Activated B cell treated with CpG ODN at 0.5 μM for 24 hours (primary cell): ENCODE measurements around the gene CHRM2. TPM values are rescaled to one million over a fixed set of nuclear protein-coding genes. Genes with fewer than 3 reads are reported as not detected.

Experiments
- ATAC-seq: fragments of 200-7000 bp; cut with Tn5 transposase; one replicate; pipeline ENCODE4 v1.10.0; 2021; ENCODE audit warnings: low read depth, mild to moderate bottlenecking, moderate library complexity
- CTCF ChIA-PET: fragments of 350-600 bp; sonication (Branson Sonifier 250); formaldehyde crosslinking; loops from one replicate; lab custom pipeline; 2021; ENCODE audit warnings: antibody characterized with exemption; lab: Charles Lee
- POLR2A ChIA-PET: fragments of 350-600 bp; sonication (Branson Sonifier 250); formaldehyde crosslinking; loops from one replicate; lab custom pipeline; 2021; ENCODE audit warnings: antibody characterized with exemption; lab: Charles Lee
- DNase-seq: peaks from one replicate; pipeline ENCODE4 v3.0.0; 2022
- H3K27ac Mint-ChIP-seq: one replicate; pipeline ENCODE4 v1.8.0; 2020; ENCODE audit warnings: mixed read lengths
- H3K27me3 Mint-ChIP-seq: one replicate; pipeline ENCODE4 v1.8.0; 2021; ENCODE audit warnings: mixed read lengths
- H3K36me3 Mint-ChIP-seq: one replicate; pipeline ENCODE4 v1.8.0; 2021; ENCODE audit warnings: low read depth, mixed read lengths
- H3K4me1 Mint-ChIP-seq: one replicate; pipeline ENCODE4 v1.8.0; 2021; ENCODE audit warnings: mixed read lengths
- H3K4me3 Mint-ChIP-seq: one replicate; pipeline ENCODE4 v1.8.0; 2020; ENCODE audit warnings: mild to moderate bottlenecking, mixed read lengths
- H3K9me3 Mint-ChIP-seq: one replicate; pipeline ENCODE4 v1.8.0; 2020; ENCODE audit warnings: mixed read lengths
- intact Hi-C: fragments of 100-400 bp; cut with micrococcal nuclease; formaldehyde crosslinking; loops from one replicate; pipeline ENCODE4 v1.15.1; 2024
- total RNA-seq: library from RNA; stranded (reverse); gene quantifications from 2 replicates; pipeline ENCODE4 v1.2.3, GENCODE V29; 2022
- TF ChIP-seq, protein P1 (sequence below): fragments of 200-600 bp; IDR thresholded peaks from one replicate; pipeline ENCODE4 v1.8.0; 2022; ENCODE audit warnings: antibody characterized with exemption, mild to moderate bottlenecking

The CHRM2 gene
- total RNA-seq, 1 donor from 2014 or later = not detected

GRCh38 chr7:136940917-136941316, 72.5 kb downstream of the CHRM2 start:
- Mint-ChIP-seq H3K27me3 (no peaks in the 10 kb centered on the region), H3K36me3 (no peaks in the 10 kb centered on the region), H3K4me3 (no peak overlapping the region), H3K9me3 (peaks cover 3% of the 10 kb centered on the region), H3K4me1 (no peaks in the 10 kb centered on the region), H3K27ac (no peak overlapping the region)
- no peak for ATAC-seq
- POLR2A ChIA-PET = no interaction called here
- DNase-seq = no peak
- intact Hi-C loops = no loop called here
- CTCF ChIA-PET = no interaction called here
- TF ChIP-seq, protein P1, sequence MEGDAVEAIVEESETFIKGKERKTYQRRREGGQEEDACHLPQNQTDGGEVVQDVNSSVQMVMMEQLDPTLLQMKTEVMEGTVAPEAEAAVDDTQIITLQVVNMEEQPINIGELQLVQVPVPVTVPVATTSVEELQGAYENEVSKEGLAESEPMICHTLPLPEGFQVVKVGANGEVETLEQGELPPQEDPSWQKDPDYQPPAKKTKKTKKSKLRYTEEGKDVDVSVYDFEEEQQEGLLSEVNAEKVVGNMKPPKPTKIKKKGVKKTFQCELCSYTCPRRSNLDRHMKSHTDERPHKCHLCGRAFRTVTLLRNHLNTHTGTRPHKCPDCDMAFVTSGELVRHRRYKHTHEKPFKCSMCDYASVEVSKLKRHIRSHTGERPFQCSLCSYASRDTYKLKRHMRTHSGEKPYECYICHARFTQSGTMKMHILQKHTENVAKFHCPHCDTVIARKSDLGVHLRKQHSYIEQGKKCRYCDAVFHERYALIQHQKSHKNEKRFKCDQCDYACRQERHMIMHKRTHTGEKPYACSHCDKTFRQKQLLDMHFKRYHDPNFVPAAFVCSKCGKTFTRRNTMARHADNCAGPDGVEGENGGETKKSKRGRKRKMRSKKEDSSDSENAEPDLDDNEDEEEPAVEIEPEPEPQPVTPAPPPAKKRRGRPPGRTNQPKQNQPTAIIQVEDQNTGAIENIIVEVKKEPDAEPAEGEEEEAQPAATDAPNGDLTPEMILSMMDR = no peak

GRCh38 chr7:136941816-136942215, 73.4 kb downstream of the CHRM2 start:
- intact Hi-C loops = no loop called here
- POLR2A ChIA-PET = no interaction called here
- ATAC-seq (no peak), DNase-seq (no peak)
- Mint-ChIP-seq H3K4me1 (no peaks in the 10 kb centered on the region), H3K27ac (no peak overlapping the region), H3K27me3 (no peaks in the 10 kb centered on the region), H3K9me3 (peaks cover 3% of the 10 kb centered on the region), H3K4me3 (no peak overlapping the region), H3K36me3 (no peaks in the 10 kb centered on the region)
- TF ChIP-seq, protein P1 = no peak
- CTCF ChIA-PET = no interaction called here

GRCh38 chr7:136942401-136942800, 73.9 kb downstream of the CHRM2 start:
- ATAC-seq (no peak), DNase-seq (no peak)
- POLR2A ChIA-PET = no interaction called here
- Mint-ChIP-seq H3K27me3 (no peaks in the 10 kb centered on the region), H3K9me3 (peaks cover 3% of the 10 kb centered on the region), H3K27ac (no peak overlapping the region), H3K36me3 (no peaks in the 10 kb centered on the region), H3K4me3 (no peak overlapping the region), H3K4me1 (no peaks in the 10 kb centered on the region)
- CTCF ChIA-PET = no interaction called here
- intact Hi-C loops = no loop called here
- TF ChIP-seq, protein P1 = no peak

DNA sequence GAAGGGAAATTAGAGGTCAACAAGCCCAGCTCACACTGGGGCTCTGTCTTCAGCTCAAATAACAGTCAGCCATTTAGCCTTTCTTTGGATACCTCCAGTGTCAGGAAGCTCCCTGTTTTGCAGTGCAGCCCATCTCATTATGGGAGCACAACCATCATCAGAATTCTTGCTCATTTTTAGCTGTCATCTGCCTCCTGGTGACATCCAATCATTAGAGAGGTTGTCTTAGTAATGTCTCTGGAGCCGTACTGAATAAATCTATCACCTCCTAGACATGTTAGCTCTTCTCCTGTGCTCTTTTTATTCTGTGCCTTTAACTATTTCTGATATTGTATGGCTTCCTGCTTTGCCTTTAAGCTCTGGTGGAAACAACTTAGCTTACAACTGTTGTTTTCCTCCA, 74.5 kb downstream of the CHRM2 start:
- no peak for DNase-seq
- Mint-ChIP-seq H3K27ac (no peak overlapping the region), H3K27me3 (no peaks in the 10 kb centered on the region), H3K9me3 (peaks cover 3% of the 10 kb centered on the region), H3K36me3 (no peaks in the 10 kb centered on the region), H3K4me3 (no peak overlapping the region), H3K4me1 (no peaks in the 10 kb centered on the region)
- ATAC-seq = no peak
- intact Hi-C loops = no loop called here
- TF ChIP-seq, protein P1 = no peak
- ChIA-PET POLR2A (no interaction called here), CTCF (no interaction called here)

- POLR2A ChIA-PET = no interaction called here
- H3K4me3 Mint-ChIP-seq = no peak overlapping the region
- H3K27me3 Mint-ChIP-seq = no peaks in the 10 kb centered on the region
- TF ChIP-seq, protein P1 = no peak
- peaks cover 3% of the 10 kb centered on the region for H3K9me3 Mint-ChIP-seq
- no peak overlapping the region for H3K27ac Mint-ChIP-seq
- DNase-seq (no peak), ATAC-seq (no peak)
- H3K36me3 Mint-ChIP-seq = no peaks in the 10 kb centered on the region
- no peaks in the 10 kb centered on the region for H3K4me1 Mint-ChIP-seq
- intact Hi-C loops = no loop called here
- CTCF ChIA-PET = no interaction called here
Measured at GRCh38 chr7:136947347-136947746, 78.9 kb downstream of the CHRM2 start.
